NCI-H1105 treated with DMSO at 0.1 percent for 48 hours (cell line): ENCODE data around the gene AGAP1.
A peak's percentile ranks its signal among the peaks of the same experiment; 100 is the strongest.

Source experiments
- DNase-seq: peaks from one replicate; lab custom pipeline; 2025; lab: John Stamatoyannopoulos, UW

AGAP1 gene

GRCh38 chr2:235493775-235494715 is at the start of gene AGAP1:
Gene AGAP1, plus strand, starts transcription at chr2:235494043.
- peak; percentile 72 for DNase-seq

- no peak for DNase-seq
These were observed 49.7 kb upstream of the AGAP1 start for GRCh38 chr2:235444101-235444597.

GRCh38 chr2:235445116-235445515 is 48.7 kb upstream of the AGAP1 start:
- no peak for DNase-seq

- no peak for DNase-seq
These were observed 47.8 kb upstream of the AGAP1 start for GRCh38 chr2:235446082-235446481.

- DNase-seq = no peak
These were observed 46.6 kb upstream of the AGAP1 start for GRCh38 chr2:235447210-235447609.

GRCh38 chr2:235449568-235449967 is 44.3 kb upstream of the AGAP1 start:
- no peak for DNase-seq

- no peak for DNase-seq
These were observed 40.2 kb upstream of the AGAP1 start for GRCh38 chr2:235453605-235454151.

- DNase-seq = peak; percentile 19
These were observed 35.0 kb upstream of the AGAP1 start for GRCh38 chr2:235458839-235459273.

GRCh38 chr2:235460548-235461047 is 33.2 kb upstream of the AGAP1 start:
- no peak for DNase-seq

- DNase-seq = no peak
These were observed 32.0 kb upstream of the AGAP1 start for GRCh38 chr2:235461763-235462414.

- no peak for DNase-seq
These were observed 31.4 kb upstream of the AGAP1 start for GRCh38 chr2:235462415-235462790.

GRCh38 chr2:235463893-235464292 is 29.9 kb upstream of the AGAP1 start:
- DNase-seq = peak; percentile 29

GRCh38 chr2:235467588-235467987 is 26.3 kb upstream of the AGAP1 start:
- DNase-seq = no peak

- no peak for DNase-seq
These were observed 24.7 kb upstream of the AGAP1 start for GRCh38 chr2:235468978-235469655.

GRCh38 chr2:235471186-235471747 is 22.6 kb upstream of the AGAP1 start:
- no peak for DNase-seq

GRCh38 chr2:235472443-235472842 is 21.4 kb upstream of the AGAP1 start:
- no peak for DNase-seq

GRCh38 chr2:235478609-235479008 is 15.2 kb upstream of the AGAP1 start:
- DNase-seq = no peak

GRCh38 chr2:235479604-235480003 is 14.2 kb upstream of the AGAP1 start:
- no peak for DNase-seq

GRCh38 chr2:235480614-235481013 is 13.2 kb upstream of the AGAP1 start:
- no peak for DNase-seq

GRCh38 chr2:235483313-235483712 is 10.5 kb upstream of the AGAP1 start:
- no peak for DNase-seq

GRCh38 chr2:235485362-235485761 is 8.5 kb upstream of the AGAP1 start:
- DNase-seq = no peak

- no peak for DNase-seq
These were observed 7.1 kb upstream of the AGAP1 start for GRCh38 chr2:235486729-235487128.
